SH-SY5Y (cell line): Measurements from ENCODE around the gene ZNF184.

Source experiments
- GATA2 ChIP-seq: IDR thresholded peaks from 2 replicates; pipeline ENCODE4 v1.6.1; 2011; ENCODE audit warnings: mild to moderate bottlenecking, low read depth, low read length
- GATA3 ChIP-seq: IDR thresholded peaks from 2 replicates; pipeline ENCODE4 v1.6.1; 2011; ENCODE audit warnings: low read depth, mild to moderate bottlenecking, low read length, moderate library complexity

DNA sequence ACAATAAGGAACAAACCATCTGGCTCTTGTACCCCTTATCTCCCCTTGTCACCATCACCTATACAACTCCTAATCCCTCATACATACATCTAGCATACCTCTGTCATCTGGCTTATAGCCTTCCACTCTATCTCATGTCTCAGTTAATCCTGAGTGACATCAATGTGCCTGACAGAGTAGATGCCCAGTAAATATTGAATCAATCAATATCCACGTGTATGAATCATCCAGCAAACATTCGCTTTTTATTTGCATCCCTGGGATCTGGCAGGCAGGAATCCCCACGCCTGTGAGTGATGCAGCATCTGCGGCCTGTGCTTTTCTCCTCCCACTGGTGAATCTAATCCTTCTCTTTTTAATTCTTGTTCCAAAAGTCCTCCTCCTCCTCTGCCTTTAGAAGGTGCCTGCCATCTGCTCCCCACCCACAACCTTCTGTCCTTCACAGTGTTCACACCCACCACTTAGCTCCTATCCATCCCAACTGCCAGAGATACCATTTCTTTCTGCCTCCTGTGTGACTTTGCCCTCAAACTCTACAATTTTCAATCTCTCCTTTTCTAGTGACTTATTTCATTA is 46.8 kb downstream of the ZNF184 start:
- no peak for TF ChIP-seq GATA2
- TF ChIP-seq GATA3, result no peak
